Keratinocyte (primary cell): ENCODE measurements around the gene ZNF423.

Source experiments
- CTCF ChIP-seq, 3 experiments: IDR thresholded peaks in 1 of 3; conservative IDR thresholded peaks in 1 of 3; optimal IDR thresholded peaks in 1 of 3; 2 replicates in 2 of 3; 3 replicates in 1 of 3; pipeline versions ENCODE3 to v1.5.1; 2011; ENCODE audit warnings: low read length in 3 of 3, mild to moderate bottlenecking in 3 of 3, moderate library complexity in 2 of 3, control low read depth in 1 of 3, inconsistent platforms in 1 of 3; ENCODE audit not compliant: insufficient read depth in 2 of 3; ENCODE audit errors: extremely low read depth in 1 of 3
- EZH2 ChIP-seq: IDR thresholded peaks from one replicate; pipeline ENCODE4 v1.6.1; 2012; ENCODE audit warnings: inconsistent platforms, mild to moderate bottlenecking, low read length, moderate library complexity

GRCh38 chr16:49622084-49622390 is 233.9 kb downstream of the ZNF423 start:
- TF ChIP-seq CTCF (optimal IDR thresholded peaks at IDR 0.05 in 1 of 3, IDR thresholded peaks at IDR 0.05 in 1 of 3, conservative IDR thresholded peaks at IDR 0.05 in 1 of 3; ENCODE audit: extremely low read depth in 1 of 3, insufficient read depth in 2 of 3, low read length in 3 of 3) (no peak), EZH2 (no peak)
